Endometrial microvascular endothelial cells (primary cell): ENCODE measurements around the gene CHMP1A. TPM values are rescaled to one million over a fixed set of nuclear protein-coding genes. Genes with fewer than 3 reads are reported as not detected.
"Not testable (repeated sequence)": the region's sequence is repeated elsewhere in the genome, so short reads cannot be mapped to it uniquely, and the experiment has no call there.

ENCODE experiments used
- in situ Hi-C: cut with HindIII; loops from 2 replicates; pipeline ENCODE4 v1.10.0; 2017; ENCODE audit warnings: low sequenced_read_pairs, low pct_unique_long_range_greater_than_20kb; ENCODE audit errors: inconsistent ontology term
- total RNA-seq: library from RNA; depleted of rRNA; stranded (reverse); fragments of >200 nt; gene quantifications from one replicate; pipeline ENCODE4 v1.2.3, GENCODE V29; 2015; ENCODE audit errors: inconsistent ontology term

Gene CHMP1A
- total RNA-seq, 1 donor from 2014 or later = 110 TPM

DNA sequence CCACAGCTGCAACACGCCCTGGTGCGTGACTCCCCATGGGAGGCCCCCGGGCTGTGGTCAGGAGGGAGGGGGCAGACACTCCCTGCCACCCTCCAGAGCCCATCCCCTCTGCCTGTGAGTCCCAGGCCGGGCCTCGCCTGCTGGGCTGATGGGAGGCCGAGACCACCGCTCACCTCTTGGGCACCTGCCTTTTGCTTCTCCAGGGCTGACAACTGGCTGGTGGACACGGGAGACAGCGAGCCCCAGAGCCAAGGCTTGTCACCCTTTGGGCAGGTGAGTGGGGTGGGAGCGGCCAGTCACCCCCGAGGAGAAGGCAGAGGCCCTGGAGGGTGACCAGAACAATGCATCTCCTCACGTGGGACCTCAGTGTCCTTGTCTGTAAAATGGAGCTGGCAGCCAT, 20.8 kb downstream of the CHMP1A start:
- in situ Hi-C loops = no loop called here

DNA sequence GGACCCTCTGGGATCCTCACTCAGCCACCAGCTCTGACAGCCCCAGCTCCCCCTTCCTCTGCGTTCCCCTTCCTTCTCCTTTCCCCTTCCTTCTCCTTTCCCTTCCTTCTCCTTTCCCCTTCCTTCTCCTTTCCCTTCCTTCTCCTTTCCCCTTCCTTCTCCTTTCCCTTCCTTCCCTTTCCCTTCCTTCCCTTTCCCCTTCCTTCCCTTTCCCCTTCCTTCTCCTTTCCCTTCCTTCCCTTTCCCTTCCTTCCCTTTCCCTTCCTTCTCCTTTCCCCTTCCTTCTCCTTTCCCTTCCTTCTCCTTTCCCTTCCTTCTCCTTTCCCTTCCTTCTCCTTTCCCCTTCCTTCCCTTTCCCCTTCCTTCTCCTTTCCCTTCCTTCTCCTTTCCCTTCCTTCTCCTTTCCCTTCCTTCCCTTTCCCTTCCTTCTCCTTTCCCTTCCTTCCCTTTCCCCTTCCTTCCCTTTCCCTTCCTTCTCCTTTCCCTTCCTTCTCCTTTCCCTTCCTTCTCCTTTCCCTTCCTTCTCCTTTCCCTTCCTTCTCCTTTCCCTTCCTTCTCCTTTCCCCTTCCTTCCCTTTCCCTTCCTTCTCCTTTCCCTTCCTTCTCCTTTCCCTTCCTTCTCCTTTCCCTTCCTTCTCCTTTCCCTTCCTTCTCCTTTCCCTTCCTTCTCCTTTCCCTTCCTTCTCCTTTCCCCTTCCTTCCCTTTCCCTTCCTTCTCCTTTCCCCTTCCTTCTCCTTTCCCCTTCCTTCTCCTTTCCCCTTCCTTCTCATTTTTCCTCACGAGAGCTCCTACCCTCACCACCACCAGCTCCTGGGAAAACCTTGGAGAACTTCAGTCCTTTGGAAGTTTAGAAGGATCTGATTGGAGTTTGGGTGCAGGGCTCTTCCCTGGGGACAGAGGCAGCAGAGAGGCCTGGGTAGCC, 22.8 kb downstream of the CHMP1A start:
- in situ Hi-C loops = not testable (repeated sequence)

DNA sequence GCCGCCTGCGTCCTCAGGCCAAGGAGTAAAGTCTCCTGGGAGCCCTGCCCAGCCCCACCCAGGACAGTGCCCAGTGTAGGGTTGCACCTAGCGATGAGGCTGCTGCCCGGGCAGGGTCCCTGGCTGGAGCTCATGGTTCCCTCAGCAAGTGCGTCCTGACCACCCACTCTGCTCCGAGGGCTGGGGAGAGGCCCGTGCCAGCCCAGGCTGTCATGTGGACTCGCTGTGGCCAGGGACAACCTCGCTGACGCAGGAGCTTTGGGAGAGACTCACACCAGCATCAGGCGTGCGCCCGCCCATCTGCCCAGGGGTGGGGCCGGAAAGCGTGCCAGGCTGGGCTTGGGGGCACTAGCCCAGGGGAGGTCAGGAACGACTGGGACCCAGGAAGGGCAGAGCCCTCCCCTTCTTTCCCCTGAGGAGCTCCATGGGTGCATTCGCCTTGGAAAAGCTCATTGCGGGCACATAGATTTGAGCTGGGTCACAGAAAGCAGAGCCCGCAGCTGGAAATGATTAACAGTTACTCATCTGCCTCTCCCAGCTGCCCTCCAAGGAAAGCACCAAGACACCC, 24.4 kb downstream of the CHMP1A start:
- in situ Hi-C loops = no loop called here

DNA sequence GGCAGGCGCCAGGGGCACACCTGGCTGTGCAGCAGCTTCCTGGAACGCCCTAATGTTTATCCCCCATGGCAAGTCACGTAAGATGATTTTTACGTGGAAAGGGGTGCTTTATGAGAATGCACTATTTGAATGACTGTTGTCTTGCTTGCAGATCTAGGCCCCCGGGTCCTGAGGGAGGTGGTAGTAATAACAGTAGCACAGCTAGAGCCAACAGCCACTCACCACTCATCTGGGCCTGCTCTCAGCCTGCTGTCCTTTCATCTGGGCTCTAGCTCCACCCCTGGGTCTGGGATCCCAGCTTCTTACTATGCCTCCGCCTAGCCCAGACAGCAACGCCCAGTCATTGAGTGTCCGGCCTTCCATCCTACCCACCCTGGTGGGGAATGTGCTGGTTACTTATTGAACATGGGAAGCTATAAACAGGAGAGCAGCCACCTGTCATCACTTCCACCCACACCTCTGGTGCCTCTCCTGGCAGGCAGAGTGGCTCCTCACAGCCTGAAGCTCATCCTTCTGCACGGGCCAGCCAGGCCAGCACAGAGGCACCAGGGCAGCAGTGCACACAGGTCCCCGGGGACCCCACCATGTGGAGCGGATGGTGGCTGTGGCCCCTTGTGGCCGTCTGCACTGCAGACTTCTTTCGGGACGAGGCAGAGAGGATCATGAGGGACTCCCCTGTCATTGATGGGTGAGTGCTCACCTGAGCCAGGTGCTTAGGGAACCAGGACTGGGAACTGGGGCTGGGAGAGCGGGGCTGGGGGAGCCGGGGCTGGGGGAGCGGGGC, 27.5 kb downstream of the CHMP1A start:
- in situ Hi-C loops = no loop called here

DNA sequence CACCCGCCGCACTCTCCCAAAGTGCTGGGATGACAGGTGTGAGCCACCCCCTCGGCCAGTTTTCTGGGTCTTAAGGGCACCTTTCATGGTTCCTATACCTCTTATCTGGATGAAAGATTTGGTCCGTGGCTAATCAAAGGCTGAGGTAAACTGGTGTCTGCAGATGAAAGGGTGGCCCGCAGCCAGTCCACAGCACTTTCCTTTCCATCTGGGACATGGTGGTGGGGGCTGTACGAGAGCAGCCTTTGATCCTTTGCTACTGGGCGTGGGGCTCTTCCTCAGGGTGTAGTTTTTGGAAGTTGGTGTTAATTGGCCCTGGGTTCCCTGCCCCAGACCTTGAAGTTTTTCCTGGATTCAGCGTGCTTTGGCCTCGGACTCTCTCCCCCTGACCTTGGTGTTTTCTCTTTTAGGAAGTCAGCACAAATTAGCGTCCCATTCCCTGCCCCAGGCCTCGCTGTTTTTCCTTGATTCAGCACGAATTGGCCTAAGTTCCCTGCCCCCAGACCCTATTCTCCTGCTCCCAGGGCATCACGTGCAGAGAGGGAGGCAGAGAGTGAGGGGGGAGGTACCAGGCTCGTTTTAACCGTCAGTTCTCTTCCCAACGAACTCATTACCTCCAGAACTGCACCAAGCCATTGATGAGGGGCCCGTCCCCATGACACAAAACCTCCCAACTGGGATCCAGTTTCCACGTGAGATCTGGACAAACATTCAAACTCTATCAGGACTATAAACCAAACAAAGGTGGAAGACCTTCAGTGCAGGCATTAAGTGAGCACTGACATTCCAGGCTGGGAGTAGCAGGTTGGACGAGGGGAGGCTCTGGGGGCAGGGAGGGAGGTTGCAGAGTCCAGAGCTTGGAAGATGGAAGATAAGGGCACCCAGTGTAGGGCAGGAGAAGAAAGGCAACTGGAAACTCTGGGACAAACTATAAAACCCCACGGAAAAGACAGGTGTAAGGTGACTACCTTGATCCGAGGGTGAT, 32.4 kb downstream of the CHMP1A start:
- in situ Hi-C loops = no loop called here

DNA sequence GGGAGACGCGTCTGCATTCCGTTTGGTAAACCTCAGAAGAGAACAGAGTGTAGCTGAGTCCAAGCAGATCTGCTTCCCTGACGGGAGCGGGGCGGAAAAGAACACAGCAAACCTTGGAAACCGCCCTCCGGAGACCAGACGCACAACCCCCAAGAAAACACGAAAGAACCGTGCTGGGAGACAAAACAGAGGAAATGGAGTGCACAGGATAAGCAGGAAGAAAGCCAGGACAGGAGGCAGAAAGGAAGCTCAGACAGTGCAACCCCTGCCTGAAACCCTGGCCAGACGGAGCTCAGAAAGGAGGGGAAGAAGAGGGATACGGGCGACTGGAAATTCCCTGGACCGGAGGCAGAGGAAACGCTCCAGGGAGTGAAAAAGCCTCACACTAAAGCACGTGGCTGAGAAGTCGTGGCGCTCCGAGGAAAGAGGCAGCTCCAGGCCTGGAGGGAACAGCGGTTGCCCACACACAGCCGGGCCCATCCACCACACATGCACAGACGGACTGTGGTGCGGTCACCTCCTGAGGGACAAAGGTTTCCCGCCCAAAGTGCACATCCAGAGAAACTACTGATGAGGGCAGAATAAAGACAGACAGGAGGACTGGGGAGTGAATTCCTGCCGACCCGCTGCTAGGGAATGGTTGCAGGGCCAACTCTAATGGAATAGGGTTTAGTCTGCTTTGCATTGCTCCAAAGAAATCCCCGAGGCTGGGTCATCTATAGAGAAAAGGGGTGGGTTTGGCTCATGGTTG, 33.8 kb downstream of the CHMP1A start:
- in situ Hi-C loops = no loop called here

GRCh38 chr16:89621698-89622409, 35.7 kb downstream of the CHMP1A start:
- in situ Hi-C loops = no loop called here

- in situ Hi-C loops = no loop called here
Observed at GRCh38 chr16:89621136-89621697, 36.3 kb downstream of the CHMP1A start.

- in situ Hi-C loops = no loop called here
Observed at GRCh38 chr16:89620406-89620841, 37.1 kb downstream of the CHMP1A start.

DNA sequence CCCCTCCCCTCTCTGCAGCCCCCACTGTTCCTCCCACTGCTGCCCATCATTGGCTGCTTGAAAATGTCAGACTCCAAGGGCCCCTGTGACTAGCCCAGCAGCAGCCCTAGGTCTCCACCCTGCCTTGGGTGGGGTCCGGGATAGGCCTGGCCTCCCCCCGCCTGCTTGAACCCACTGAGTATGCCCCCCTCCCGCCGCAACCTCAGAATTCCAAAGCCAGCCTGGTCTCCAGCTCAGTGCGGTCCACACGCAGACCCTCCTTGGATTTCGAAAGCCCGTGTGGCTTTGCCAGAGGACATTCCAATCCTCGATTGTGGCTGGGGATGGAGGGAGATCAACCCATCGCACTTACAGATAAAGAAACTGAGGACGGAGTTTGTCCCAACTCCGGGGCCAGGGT, 37.7 kb downstream of the CHMP1A start:
- in situ Hi-C loops = no loop called here

DNA sequence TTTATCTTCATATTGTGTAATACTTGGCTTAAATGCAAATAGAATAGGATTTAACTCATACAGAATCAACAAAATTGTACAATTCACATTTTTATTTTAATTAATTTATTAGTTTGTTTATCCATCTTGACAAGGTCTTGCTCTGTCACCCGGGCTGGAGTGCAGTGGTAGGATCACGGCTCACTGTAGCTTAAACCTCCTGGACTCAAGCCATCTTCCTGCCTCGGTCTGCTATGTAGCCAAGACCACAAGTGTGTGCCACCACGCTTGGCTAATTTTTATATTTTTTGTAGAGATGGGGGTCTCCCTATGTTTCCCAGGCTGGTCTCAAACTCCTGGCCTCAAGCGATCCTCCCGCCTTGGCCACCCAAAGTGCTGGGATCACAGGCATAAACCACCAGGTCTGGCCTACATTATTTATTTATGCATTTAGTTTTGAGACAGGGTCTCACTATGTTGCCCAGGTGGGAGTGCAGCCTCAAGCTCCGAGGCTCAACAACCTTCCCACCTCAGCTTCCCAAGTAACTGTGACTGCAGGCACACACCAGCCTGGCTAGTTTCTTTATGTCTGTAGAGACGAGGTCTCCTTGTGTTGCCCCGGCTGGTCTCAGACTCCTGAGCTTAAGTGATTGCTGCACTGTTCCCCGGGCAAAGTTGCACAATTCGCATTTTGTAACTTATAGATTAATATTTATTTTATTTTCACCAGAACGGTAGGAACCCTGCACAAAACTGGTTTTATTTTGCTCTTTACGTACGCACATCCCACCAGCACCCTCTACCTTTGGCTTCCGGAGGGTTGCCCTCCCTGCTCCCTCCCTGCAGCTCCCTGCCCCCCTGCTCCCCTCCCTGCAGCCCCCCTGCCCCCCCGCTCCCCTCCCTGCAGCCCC, 39.2 kb downstream of the CHMP1A start:
- in situ Hi-C loops = no loop called here

DNA sequence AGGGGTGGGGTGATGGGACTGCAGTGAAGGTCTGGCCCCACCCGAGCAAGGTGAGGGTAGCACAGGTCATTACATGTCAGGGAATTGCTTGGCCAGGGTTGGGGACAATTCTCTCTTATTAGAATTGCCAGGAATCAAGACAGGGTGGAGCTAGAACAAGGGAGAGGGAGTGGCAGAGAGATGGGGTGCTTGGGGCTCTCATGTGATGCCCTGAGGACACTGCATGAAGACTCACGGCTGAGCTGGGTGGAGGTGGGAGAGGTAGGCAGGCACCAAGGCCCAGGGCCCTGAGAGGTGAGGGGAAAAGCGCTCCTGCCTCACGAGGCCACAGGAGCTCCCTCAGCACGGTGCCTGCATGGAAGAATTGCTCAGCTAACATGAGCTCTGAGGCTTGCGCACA, 40.5 kb downstream of the CHMP1A start:
- in situ Hi-C loops = no loop called here

GRCh38 chr16:89616623-89617022, 40.9 kb downstream of the CHMP1A start:
- in situ Hi-C loops = no loop called here

DNA sequence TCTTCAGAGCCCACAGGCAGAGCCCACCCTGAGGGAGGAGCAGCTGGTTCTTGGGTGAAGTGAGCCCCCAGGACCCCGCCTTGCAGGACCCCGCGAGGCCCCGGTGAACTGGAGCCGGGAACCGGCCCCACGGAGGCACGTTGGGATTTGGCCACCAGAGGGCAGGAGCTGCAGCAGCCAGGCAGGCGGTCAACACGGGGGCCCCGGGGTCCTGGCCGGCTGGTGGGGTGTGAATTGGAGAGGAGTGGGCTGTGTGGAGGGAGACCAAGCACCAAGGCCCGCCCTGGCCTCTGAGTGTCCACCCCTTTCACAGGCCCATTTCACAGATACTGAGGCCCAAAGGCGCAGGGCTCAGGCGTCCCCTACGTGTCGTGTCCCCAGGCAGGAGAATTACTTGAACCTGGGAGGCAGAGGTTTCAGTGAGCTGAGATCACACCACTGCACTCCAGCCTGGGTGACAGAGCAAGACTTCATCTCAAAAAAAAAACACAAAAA, 41.9 kb downstream of the CHMP1A start:
- in situ Hi-C loops = no loop called here

- in situ Hi-C loops = no loop called here
Observed at GRCh38 chr16:89615176-89615575, 42.3 kb downstream of the CHMP1A start.

DNA sequence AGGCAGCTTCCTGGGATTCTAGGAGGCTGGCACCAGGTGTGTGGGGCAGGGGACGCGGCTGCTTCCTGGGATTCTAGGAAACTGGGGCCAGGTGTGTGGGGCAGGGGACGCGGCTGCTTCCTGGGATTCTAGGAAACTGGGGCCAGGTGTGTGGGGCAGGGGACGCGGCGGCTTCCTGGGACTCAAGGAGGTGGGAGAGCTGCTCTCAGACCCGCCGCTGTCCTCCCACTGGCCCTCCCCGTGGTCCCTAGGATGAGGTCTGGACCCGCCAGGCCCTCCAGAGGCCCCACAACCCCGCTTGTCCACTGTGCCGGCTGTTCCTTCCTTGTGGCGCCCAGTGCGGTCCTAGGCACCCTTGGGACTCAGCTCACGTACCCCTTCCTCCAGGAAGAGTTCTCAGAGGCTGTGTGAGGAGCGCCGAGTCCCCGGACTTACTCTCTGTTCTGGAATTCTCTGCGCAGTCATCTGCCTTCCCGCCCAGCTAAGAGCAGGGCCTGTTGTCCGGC, 43.5 kb downstream of the CHMP1A start:
- in situ Hi-C loops = no loop called here
